GM18873 (cell line): Measurements from ENCODE around the gene RIMBP2.

Source experiments
- ATAC-seq: cut with Tn5 transposase; IDR thresholded peaks from one replicate; pipeline ENCODE4 v1.9.1; 2021; ENCODE audit warnings: mild to moderate bottlenecking, moderate library complexity, moderate number of reproducible peaks; ENCODE audit not compliant: unreplicated experiment, low FRiP score

The RIMBP2 gene

GRCh38 chr12:130685250-130685787 is 30.8 kb downstream of the RIMBP2 start:
- no peak for ATAC-seq

GRCh38 chr12:130683811-130684210 is 32.3 kb downstream of the RIMBP2 start:
- no peak for ATAC-seq

GRCh38 chr12:130683080-130683479 is 33.0 kb downstream of the RIMBP2 start:
- no peak for ATAC-seq

DNA sequence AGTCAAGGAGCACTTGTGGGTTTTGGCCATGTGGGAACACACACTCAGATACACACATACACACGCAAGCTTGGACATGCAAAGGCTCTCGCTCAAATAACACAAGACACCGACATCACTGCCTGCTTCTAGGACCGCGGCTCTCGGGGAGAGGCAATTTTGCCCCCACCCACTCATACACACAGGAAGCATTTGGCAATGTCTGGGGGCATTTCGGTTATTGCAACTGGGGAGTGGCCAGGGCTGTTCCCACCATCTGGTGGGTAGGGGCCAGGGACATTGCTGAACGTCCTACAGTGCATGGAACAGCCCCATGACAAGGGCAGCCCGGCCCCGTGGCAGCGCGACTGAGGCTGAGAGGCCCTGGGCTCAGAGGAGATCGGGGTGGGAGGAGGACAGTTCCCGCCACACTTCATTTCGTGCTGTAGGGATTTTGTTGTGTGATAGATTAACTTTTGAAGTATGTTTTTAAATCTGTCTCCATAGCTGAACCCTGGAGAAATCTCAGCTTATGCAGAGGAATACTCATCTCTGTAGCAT is 35.6 kb downstream of the RIMBP2 start:
- no peak for ATAC-seq

- no peak for ATAC-seq
Observed at GRCh38 chr12:130677957-130678558, 38.0 kb downstream of the RIMBP2 start.

DNA sequence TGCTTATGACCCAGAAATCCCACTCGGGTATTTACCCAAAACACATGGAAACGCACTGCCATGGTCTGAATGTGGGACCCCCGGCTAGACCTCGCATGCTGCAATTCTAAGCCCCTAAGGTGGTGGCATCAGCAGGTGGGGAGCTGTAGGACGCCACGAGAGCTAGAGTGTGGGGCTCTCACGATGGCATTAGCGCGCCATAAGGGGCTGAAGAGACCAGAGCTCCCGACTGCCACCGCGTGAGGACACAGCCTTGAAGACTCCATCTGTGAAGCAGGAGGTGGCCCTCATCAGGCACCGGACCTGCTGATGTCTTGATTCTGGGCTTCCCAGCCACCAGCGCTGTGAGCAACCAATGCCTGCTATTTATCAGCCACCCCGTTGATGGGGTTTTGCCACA is 40.3 kb downstream of the RIMBP2 start:
- no peak for ATAC-seq

DNA sequence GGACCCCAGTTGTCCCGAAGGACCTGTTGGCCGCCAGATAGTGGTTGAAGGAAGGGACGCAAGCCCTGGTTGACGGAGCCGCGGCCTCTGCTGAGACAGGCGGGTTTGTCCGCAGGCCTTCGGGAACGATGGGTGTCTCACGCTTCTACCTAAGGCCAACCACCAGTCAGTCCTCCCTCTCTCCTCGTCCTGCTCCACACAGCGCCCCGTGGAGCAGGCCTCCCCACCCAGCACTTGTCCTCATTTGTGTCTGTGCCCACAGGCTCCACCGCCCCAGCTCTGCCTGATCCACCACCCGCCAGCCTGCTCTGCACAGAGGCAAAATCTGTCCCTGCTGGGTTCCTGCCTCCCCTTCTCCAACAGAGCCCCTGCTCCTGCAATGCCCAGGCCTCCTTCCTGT is 41.0 kb downstream of the RIMBP2 start:
- ATAC-seq = no peak

DNA sequence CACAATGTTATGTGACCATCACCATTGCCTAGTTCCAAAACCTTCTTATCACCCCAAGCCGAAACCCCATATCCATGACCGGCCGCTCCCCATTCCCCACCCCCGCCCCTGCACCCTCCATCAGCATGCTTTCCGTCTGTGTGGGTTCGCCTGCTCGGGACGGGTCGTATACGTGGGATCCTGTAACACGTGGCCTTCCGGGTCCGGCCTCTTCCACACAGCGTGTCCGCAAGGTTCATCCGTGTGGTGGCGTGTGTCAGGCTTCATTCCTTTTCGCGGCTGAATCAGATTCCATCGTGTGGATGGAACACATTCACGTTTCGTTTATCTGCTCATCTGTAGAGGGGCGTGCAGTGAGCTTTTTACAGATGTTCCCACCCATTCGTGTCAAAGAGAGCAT is 41.4 kb downstream of the RIMBP2 start:
- no peak for ATAC-seq

GRCh38 chr12:130673036-130673705 is 42.9 kb downstream of the RIMBP2 start:
- no peak for ATAC-seq

GRCh38 chr12:130672089-130672820 is 43.8 kb downstream of the RIMBP2 start:
- ATAC-seq = no peak

- ATAC-seq = no peak
Observed at GRCh38 chr12:130671556-130671955, 44.5 kb downstream of the RIMBP2 start.

- ATAC-seq = no peak
Observed at GRCh38 chr12:130669797-130670196, 46.3 kb downstream of the RIMBP2 start.

- ATAC-seq = no peak
Observed at GRCh38 chr12:130669205-130669557, 46.9 kb downstream of the RIMBP2 start.

GRCh38 chr12:130668286-130669204 is 47.6 kb downstream of the RIMBP2 start:
- no peak for ATAC-seq

- ATAC-seq = no peak
Observed at GRCh38 chr12:130667421-130667960, 48.6 kb downstream of the RIMBP2 start.

DNA sequence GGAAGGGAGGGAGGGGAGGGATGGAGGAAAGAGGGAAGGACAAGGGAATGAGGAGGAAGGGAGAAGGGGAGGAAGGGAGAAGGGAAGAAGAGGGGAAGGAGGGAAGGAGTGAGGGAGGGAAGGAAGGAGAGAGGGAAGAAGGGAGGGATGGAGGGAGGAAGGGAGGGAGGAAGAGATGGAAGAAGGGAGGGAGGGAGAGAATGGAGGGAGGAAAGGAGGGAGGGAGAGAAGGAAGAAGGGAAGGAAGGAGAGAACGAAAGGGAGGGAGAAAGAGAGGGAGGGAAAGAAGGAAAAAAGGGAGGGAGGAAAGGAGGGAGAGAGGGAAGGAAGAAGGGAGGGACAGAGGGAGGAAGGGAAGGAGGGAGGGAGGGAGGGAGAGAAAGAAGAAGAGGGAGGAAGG is 49.5 kb downstream of the RIMBP2 start:
- ATAC-seq = no peak

GRCh38 chr12:130665753-130666152 is 50.3 kb downstream of the RIMBP2 start:
- no peak for ATAC-seq

- ATAC-seq = no peak
Observed at GRCh38 chr12:130664772-130665171, 51.3 kb downstream of the RIMBP2 start.

DNA sequence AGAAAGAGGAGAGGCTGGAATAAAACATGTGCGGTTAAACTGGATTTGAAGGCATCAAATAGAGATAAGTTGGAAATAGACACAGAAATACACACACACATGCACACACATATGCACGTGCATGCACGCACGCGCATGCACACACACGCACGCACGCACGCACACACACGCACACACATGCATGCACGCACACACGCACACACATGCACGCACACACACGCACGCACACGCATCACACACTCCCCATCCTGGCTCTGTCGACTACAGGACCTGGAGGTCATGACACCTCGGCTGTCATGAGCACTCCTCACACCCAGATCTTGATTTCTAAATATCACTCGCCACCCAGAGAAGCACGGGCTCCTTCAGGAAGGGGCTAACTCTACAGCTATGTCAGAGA is 51.8 kb downstream of the RIMBP2 start:
- no peak for ATAC-seq

DNA sequence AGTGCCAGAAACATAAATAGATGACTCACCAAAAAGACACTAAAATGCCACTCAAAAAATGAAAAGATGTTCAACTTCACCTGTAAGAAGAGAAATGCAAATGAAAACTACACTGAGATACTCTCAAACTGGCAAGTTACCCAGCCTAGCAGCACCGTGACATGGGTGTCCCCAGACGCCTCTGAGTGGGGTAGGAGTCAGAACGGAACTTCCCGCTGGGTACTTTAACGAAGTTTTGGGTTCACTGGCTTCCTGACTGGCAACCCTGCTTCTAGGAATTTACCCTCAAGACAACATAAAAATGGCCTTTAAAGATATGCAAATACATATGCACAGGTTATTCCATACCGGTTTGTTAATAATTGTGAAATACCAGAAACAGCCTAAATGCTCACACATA is 52.6 kb downstream of the RIMBP2 start:
- ATAC-seq = no peak
